G401.6 (cell line): ENCODE measurements around the gene EARS2.
"Not testable (repeated sequence)": the region's sequence is repeated elsewhere in the genome, so short reads cannot be mapped to it uniquely, and the experiment has no call there.

Source experiments
- FAIRE-seq: peaks from 2 replicates; lab custom pipeline; 2012; peaks lifted over from hg19 to GRCh38; lab: Jason Lieb, UNC

Gene EARS2

GRCh38 chr16:23527961-23528643, 29.0 kb downstream of the EARS2 start:
- FAIRE-seq = no peak

- no peak for FAIRE-seq
Observed at GRCh38 chr16:23524886-23525285, 32.3 kb downstream of the EARS2 start.

- no peak for FAIRE-seq
Observed at GRCh38 chr16:23523876-23524385, 33.2 kb downstream of the EARS2 start.

- no peak for FAIRE-seq
Observed at GRCh38 chr16:23523321-23523720, 33.8 kb downstream of the EARS2 start.

- no peak for FAIRE-seq
Observed at GRCh38 chr16:23521965-23522364, 35.2 kb downstream of the EARS2 start.

GRCh38 chr16:23521037-23521743, 36.0 kb downstream of the EARS2 start:
- FAIRE-seq = no peak

GRCh38 chr16:23520500-23520899, 36.6 kb downstream of the EARS2 start:
- no peak for FAIRE-seq

- FAIRE-seq = no peak
Observed at GRCh38 chr16:23519282-23519681, 37.9 kb downstream of the EARS2 start.

- no peak for FAIRE-seq
Observed at GRCh38 chr16:23518435-23518891, 38.7 kb downstream of the EARS2 start.

GRCh38 chr16:23516366-23517137, 40.6 kb downstream of the EARS2 start:
- FAIRE-seq = no peak

GRCh38 chr16:23515881-23516280, 41.3 kb downstream of the EARS2 start:
- no peak for FAIRE-seq

GRCh38 chr16:23514381-23515152, 42.6 kb downstream of the EARS2 start:
- FAIRE-seq = no peak

GRCh38 chr16:23512168-23512695, 44.9 kb downstream of the EARS2 start:
- FAIRE-seq = no peak

GRCh38 chr16:23511731-23512130, 45.4 kb downstream of the EARS2 start:
- no peak for FAIRE-seq

GRCh38 chr16:23510915-23511270, 46.3 kb downstream of the EARS2 start:
- FAIRE-seq = not testable (repeated sequence)

- FAIRE-seq = no peak
Observed at GRCh38 chr16:23510164-23510914, 46.8 kb downstream of the EARS2 start, which contains the start of gene GGA2. Gene GGA2 (minus strand): TSS chr16:23510494. CDS start chr16:23510411, 83 bp downstream.

GRCh38 chr16:23509782-23510163, 47.4 kb downstream of the EARS2 start:
- no peak for FAIRE-seq

- no peak for FAIRE-seq
Observed at GRCh38 chr16:23509441-23509754, 47.8 kb downstream of the EARS2 start.

GRCh38 chr16:23508589-23509440, 48.3 kb downstream of the EARS2 start:
- FAIRE-seq = no peak

GRCh38 chr16:23506606-23506994, 50.5 kb downstream of the EARS2 start:
- no peak for FAIRE-seq
